ENCODE measurements around the gene NUDT5. TPM values are rescaled to one million over a fixed set of nuclear protein-coding genes. Genes with fewer than 3 reads are reported as not detected.
"Not testable (repeated sequence)": the region's sequence is repeated elsewhere in the genome, so short reads cannot be mapped to it uniquely, and the experiment has no call there.

The NUDT5 gene
- total RNA-seq, 2 experiments from 2014 or later: 11.6 to 13.5 TPM

DNA sequence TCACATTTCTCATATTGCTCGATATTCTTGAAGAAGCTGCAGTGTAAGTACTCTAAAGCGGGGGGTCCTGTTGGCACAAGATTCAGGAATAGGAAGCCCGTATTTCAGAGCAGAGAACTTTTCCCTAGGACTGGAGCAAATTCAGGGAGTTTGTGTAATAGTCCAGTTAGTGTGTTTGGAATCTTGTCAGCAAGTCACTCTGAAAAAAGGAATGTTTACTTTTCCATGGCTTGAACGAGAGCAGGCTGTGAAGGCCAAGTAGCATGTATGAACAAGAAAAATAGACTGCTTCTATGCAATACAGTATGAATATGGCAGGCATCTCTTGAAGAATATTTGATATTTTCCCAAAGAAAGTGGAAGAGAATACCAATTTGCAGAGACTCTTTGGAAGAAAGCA is 40.1 kb upstream of the NUDT5 start:
- Mint-ChIP-seq H3K4me1 (ENCODE audit: low read depth) (peaks cover 6% of the 10 kb centered on the region), H3K27ac (no peak overlapping the region), H3K36me3 (ENCODE audit: low read depth) (peaks cover 84% of the 10 kb centered on the region), H3K27me3 (no peaks in the 10 kb centered on the region), H3K9me3 (no peaks in the 10 kb centered on the region), H3K4me3 (no peak overlapping the region)
- no peak for DNase-seq
- H3K27me3 ChIP-seq (ENCODE audit: control insufficient read depth in 1 of 2, insufficient read depth in 2 of 2, low read length in 2 of 2): no peaks in the 10 kb centered on the region
- H3K27ac ChIP-seq (ENCODE audit: low read depth in 1 of 2, low read length in 2 of 2): no peak overlapping the region
- TF ChIP-seq, protein P1, sequence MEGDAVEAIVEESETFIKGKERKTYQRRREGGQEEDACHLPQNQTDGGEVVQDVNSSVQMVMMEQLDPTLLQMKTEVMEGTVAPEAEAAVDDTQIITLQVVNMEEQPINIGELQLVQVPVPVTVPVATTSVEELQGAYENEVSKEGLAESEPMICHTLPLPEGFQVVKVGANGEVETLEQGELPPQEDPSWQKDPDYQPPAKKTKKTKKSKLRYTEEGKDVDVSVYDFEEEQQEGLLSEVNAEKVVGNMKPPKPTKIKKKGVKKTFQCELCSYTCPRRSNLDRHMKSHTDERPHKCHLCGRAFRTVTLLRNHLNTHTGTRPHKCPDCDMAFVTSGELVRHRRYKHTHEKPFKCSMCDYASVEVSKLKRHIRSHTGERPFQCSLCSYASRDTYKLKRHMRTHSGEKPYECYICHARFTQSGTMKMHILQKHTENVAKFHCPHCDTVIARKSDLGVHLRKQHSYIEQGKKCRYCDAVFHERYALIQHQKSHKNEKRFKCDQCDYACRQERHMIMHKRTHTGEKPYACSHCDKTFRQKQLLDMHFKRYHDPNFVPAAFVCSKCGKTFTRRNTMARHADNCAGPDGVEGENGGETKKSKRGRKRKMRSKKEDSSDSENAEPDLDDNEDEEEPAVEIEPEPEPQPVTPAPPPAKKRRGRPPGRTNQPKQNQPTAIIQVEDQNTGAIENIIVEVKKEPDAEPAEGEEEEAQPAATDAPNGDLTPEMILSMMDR (IDR thresholded peaks at IDR 0.05): no peak
- H3K4me3 ChIP-seq (ENCODE audit: low read length): no peak overlapping the region
- ChIA-PET POLR2A (no interaction called here), CTCF (no interaction called here)
- ATAC-seq (ENCODE audit: poor library complexity): no peak
- no peaks in the 10 kb centered on the region for H3K4me1 ChIP-seq (ENCODE audit: insufficient read depth, low read length)
- intact Hi-C loops (cut with DNase I, micrococcal nuclease): no loop called here
- H3K36me3 ChIP-seq (ENCODE audit: insufficient read depth, low read length): peaks cover 72% of the 10 kb centered on the region
- H3K9me3 ChIP-seq (ENCODE audit: control insufficient read depth in 1 of 2, insufficient read depth in 1 of 2, low read length in 2 of 2): no peaks in the 10 kb centered on the region

DNA sequence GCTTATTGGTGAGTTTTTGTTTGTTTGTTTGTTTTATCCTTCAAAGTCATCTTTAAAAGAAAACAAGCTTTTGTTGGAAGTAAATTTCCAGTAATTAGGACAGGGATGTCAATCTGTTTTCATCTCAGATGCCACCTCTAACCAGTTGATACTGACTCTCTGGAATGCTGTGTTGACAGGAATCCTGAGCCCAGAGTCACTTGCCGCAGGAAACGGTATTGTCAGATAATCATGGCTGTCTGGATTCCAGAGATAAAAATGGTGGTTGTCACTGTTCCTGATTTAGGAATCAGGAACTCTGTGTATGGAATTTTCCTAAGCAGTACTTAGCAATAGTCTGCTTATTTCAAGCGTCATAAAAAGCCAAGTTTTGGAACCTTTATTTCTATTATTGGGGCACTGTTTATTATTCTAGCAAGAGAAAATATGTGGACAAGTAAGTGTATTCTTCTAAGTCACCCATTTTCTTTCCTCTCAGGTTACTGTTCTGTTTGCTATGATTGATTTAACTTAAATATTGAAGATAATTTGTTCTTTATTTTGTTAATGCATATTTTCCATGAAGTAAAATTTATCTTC is 39.5 kb upstream of the NUDT5 start:
- ChIA-PET CTCF (no interaction called here), POLR2A (no interaction called here)
- no peak overlapping the region for H3K27ac Mint-ChIP-seq
- H3K4me3 Mint-ChIP-seq: no peak overlapping the region
- H3K36me3 Mint-ChIP-seq (ENCODE audit: low read depth): peaks cover 82% of the 10 kb centered on the region
- no peaks in the 10 kb centered on the region for H3K4me1 ChIP-seq (ENCODE audit: insufficient read depth, low read length)
- intact Hi-C loops (cut with DNase I, micrococcal nuclease): no loop called here
- TF ChIP-seq, protein P1 (IDR thresholded peaks at IDR 0.05): no peak
- no peaks in the 10 kb centered on the region for H3K9me3 ChIP-seq (ENCODE audit: control insufficient read depth in 1 of 2, insufficient read depth in 1 of 2, low read length in 2 of 2)
- H3K27ac ChIP-seq (ENCODE audit: low read depth in 1 of 2, low read length in 2 of 2): no peak overlapping the region
- H3K36me3 ChIP-seq (ENCODE audit: insufficient read depth, low read length): peaks cover 72% of the 10 kb centered on the region
- no peaks in the 10 kb centered on the region for H3K27me3 Mint-ChIP-seq
- ATAC-seq (ENCODE audit: poor library complexity) (no peak), DNase-seq (no peak)
- no peaks in the 10 kb centered on the region for H3K9me3 Mint-ChIP-seq
- no peaks in the 10 kb centered on the region for H3K27me3 ChIP-seq (ENCODE audit: control insufficient read depth in 1 of 2, insufficient read depth in 2 of 2, low read length in 2 of 2)
- H3K4me3 ChIP-seq (ENCODE audit: low read length): no peak overlapping the region
- H3K4me1 Mint-ChIP-seq (ENCODE audit: low read depth): peaks cover 2% of the 10 kb centered on the region

DNA sequence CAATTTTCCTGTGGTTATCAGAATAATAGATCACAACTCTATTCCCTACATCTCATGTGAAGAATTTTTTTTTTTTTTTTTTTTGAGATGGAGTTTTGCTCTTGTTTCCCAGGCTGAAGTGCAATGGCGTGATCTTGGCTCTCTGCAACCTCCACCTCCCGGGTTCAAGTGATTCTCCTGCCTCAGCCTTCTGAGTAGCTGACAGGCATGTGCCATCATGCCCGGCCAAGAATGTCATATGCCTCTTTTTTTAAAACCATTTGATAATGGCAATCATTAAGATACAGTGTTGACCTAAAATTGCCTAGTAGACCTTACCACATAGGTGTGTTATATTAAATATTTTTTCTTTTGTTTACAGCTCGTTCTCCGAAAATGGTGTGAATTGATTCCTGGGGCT is 39.0 kb upstream of the NUDT5 start:
- intact Hi-C loops (cut with DNase I, micrococcal nuclease); H3K27me3 ChIP-seq (ENCODE audit: control insufficient read depth in 1 of 2, insufficient read depth in 2 of 2, low read length in 2 of 2); H3K27me3 Mint-ChIP-seq; CTCF ChIA-PET; H3K4me1 Mint-ChIP-seq (ENCODE audit: low read depth); H3K27ac ChIP-seq (ENCODE audit: low read depth in 1 of 2, low read length in 2 of 2); POLR2A ChIA-PET; H3K9me3 Mint-ChIP-seq; H3K4me3 ChIP-seq (ENCODE audit: low read length); H3K27ac Mint-ChIP-seq; DNase-seq; H3K9me3 ChIP-seq (ENCODE audit: control insufficient read depth in 1 of 2, insufficient read depth in 1 of 2, low read length in 2 of 2); H3K4me1 ChIP-seq (ENCODE audit: insufficient read depth, low read length); H3K4me3 Mint-ChIP-seq; ATAC-seq (ENCODE audit: poor library complexity): not testable (repeated sequence)
- H3K36me3 Mint-ChIP-seq (ENCODE audit: low read depth): peaks cover 84% of the 10 kb centered on the region
- peaks cover 76% of the 10 kb centered on the region for H3K36me3 ChIP-seq (ENCODE audit: insufficient read depth, low read length)

DNA sequence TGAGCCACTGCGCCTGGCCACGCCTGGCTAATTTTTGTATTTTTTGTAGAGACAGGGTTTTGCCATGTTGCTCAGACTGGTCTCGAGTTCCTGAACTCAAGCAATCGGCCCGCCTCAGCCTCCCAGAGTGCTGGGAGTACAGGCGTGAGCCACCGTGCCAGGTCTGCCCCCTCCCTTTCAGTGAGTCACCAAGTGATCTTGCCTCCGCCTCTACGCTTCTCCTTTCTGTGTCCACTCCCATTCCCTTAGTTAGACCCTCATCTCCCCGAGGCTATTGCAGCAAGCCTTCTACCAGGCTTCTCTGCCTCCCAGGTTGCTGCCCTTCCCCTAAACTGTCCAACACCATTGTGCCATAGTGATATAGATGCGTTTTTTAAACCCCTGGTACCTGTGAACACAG is 33.2 kb upstream of the NUDT5 start:
- peaks cover 48% of the 10 kb centered on the region for H3K36me3 ChIP-seq (ENCODE audit: insufficient read depth, low read length)
- no peaks in the 10 kb centered on the region for H3K27me3 Mint-ChIP-seq
- ATAC-seq (ENCODE audit: poor library complexity) (no peak), DNase-seq (no peak)
- no peak overlapping the region for H3K27ac ChIP-seq (ENCODE audit: low read depth in 1 of 2, low read length in 2 of 2)
- peaks cover 0 to 6% of the 10 kb centered on the region in 2 experiments for H3K9me3 ChIP-seq (ENCODE audit: control insufficient read depth in 1 of 2, insufficient read depth in 1 of 2, low read length in 2 of 2)
- ChIA-PET CTCF (no interaction called here), POLR2A (no interaction called here)
- no peak overlapping the region for H3K4me3 Mint-ChIP-seq
- TF ChIP-seq, protein P1 (IDR thresholded peaks at IDR 0.05): no peak
- peaks cover 4% of the 10 kb centered on the region for H3K4me1 Mint-ChIP-seq (ENCODE audit: low read depth)
- H3K27ac Mint-ChIP-seq: no peak overlapping the region
- intact Hi-C loops (cut with DNase I, micrococcal nuclease): no loop called here
- no peaks in the 10 kb centered on the region for H3K9me3 Mint-ChIP-seq
- no peaks in the 10 kb centered on the region for H3K27me3 ChIP-seq (ENCODE audit: control insufficient read depth in 1 of 2, insufficient read depth in 2 of 2, low read length in 2 of 2)
- no peak overlapping the region for H3K4me3 ChIP-seq (ENCODE audit: low read length)
- H3K36me3 Mint-ChIP-seq (ENCODE audit: low read depth): peaks cover 72% of the 10 kb centered on the region
- H3K4me1 ChIP-seq (ENCODE audit: insufficient read depth, low read length): no peaks in the 10 kb centered on the region

DNA sequence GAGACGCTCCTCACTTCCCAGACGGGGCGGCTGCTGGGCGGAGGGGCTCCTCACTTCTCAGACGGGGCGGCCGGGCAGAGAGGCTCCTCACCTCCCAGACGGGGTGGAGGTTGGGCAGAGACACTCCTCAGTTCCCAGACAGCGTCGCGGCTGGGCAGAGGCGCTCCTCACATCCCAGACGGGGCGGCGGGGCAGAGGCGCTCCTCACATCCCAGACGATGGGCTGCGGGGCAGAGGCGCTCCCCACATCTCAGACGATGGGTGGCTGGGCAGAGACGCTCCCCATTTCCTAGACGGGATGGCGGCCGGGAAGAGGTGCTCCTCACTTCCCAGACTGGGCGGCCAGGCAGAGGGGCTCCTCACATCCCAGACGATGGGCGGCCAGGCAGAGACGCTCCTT is 30.7 kb upstream of the NUDT5 start:
- H3K27me3 Mint-ChIP-seq; intact Hi-C loops (cut with DNase I, micrococcal nuclease); H3K9me3 ChIP-seq (ENCODE audit: control insufficient read depth in 1 of 2, insufficient read depth in 1 of 2, low read length in 2 of 2); H3K27me3 ChIP-seq (ENCODE audit: control insufficient read depth in 1 of 2, insufficient read depth in 2 of 2, low read length in 2 of 2); DNase-seq; H3K27ac Mint-ChIP-seq; H3K27ac ChIP-seq (ENCODE audit: low read depth in 1 of 2, low read length in 2 of 2); H3K9me3 Mint-ChIP-seq; H3K4me3 ChIP-seq (ENCODE audit: low read length); H3K4me3 Mint-ChIP-seq; CTCF ChIA-PET; POLR2A ChIA-PET; H3K4me1 Mint-ChIP-seq (ENCODE audit: low read depth); ATAC-seq (ENCODE audit: poor library complexity); H3K4me1 ChIP-seq (ENCODE audit: insufficient read depth, low read length): not testable (repeated sequence)
- H3K36me3 ChIP-seq (ENCODE audit: insufficient read depth, low read length): peaks cover 48% of the 10 kb centered on the region
- peaks cover 68% of the 10 kb centered on the region for H3K36me3 Mint-ChIP-seq (ENCODE audit: low read depth)

Data from CD4-positive, alpha-beta T cell (primary cell).